Upper lobe of left lung (tissue), 4 donors: ENCODE results near the gene F12.

Source experiments
- EP300 ChIP-seq, 4 donors: sonication (generic); formaldehyde crosslinking; IDR thresholded peaks; one replicate each; pipeline ENCODE4 v1.5.1; 2017; ENCODE audit warnings: antibody characterized with exemption in 4 of 4, control low read depth in 2 of 4
- POLR2A ChIP-seq, 4 donors: fragments of 450-650 bp; IDR thresholded peaks; one replicate each; pipeline ENCODE4 v1.5.1; 2016 to 2017; ENCODE audit warnings: antibody characterized with exemption in 4 of 4, mild to moderate bottlenecking in 2 of 4
- POLR2AphosphoS5 ChIP-seq, 2 donors: sonication (generic); formaldehyde crosslinking; IDR thresholded peaks; one replicate each; pipeline ENCODE4 v1.5.1; 2017; ENCODE audit warnings: antibody characterized with exemption in 2 of 2
- TF ChIP-seq, protein P1 (sequence below), 6 experiments: fragments of 450-650 bp in 4 of 6; fragments of 200-600 bp in 2 of 6; sonication (generic) in 2 of 6; IDR thresholded peaks; one replicate each; pipeline ENCODE4 v1.5.1; 2016 to 2019; ENCODE audit warnings: antibody characterized with exemption in 6 of 6

DNA sequence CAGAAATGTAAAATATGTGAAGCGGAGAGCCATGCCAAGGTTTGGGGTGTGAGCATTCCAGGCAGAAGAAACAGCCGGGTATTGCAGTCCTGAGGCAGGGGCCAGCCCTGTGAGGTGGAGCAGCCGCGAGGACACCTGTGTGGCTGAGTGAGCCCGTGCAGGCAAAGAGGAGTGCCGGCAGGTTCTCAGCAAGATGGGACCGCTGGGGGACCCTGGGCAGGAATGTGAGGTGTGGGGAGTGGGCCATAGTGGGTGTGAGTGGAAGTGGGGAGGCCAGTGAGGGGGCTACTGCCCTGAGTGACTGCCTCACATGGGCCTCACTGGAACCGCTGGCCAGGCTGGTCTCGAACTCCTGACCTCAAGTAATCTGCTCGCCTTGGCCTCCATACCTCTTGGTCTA lies 29.1 kb upstream of the F12 start:
- TF ChIP-seq POLR2A (IDR thresholded peaks at IDR 0.05) (no peak), EP300 (IDR thresholded peaks at IDR 0.05) (no peak), POLR2AphosphoS5 (IDR thresholded peaks at IDR 0.05) (no peak)
- TF ChIP-seq, protein P1, sequence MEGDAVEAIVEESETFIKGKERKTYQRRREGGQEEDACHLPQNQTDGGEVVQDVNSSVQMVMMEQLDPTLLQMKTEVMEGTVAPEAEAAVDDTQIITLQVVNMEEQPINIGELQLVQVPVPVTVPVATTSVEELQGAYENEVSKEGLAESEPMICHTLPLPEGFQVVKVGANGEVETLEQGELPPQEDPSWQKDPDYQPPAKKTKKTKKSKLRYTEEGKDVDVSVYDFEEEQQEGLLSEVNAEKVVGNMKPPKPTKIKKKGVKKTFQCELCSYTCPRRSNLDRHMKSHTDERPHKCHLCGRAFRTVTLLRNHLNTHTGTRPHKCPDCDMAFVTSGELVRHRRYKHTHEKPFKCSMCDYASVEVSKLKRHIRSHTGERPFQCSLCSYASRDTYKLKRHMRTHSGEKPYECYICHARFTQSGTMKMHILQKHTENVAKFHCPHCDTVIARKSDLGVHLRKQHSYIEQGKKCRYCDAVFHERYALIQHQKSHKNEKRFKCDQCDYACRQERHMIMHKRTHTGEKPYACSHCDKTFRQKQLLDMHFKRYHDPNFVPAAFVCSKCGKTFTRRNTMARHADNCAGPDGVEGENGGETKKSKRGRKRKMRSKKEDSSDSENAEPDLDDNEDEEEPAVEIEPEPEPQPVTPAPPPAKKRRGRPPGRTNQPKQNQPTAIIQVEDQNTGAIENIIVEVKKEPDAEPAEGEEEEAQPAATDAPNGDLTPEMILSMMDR (IDR thresholded peaks at IDR 0.05), result no peak
